OCI-LY7 (cell line): ENCODE measurements around the gene SUFU.

Source experiments
- EZH2phosphoT487 ChIP-seq: fragments of 200-600 bp; sonication (generic); IDR thresholded peaks from 2 replicates; pipeline ENCODE4 v1.6.1; 2018; ENCODE audit warnings: low read depth, borderline replicate concordance, mild to moderate bottlenecking, mixed run types, antibody characterized with exemption, low read length, moderate library complexity, mixed read lengths
- TF ChIP-seq, protein P1 (sequence below): fragments of 200-600 bp; sonication (generic); conservative IDR thresholded peaks from 2 replicates; pipeline ENCODE4 v1.5.1; 2014; ENCODE audit warnings: mild to moderate bottlenecking, antibody characterized with exemption, low read length, moderate library complexity, mixed read lengths

DNA sequence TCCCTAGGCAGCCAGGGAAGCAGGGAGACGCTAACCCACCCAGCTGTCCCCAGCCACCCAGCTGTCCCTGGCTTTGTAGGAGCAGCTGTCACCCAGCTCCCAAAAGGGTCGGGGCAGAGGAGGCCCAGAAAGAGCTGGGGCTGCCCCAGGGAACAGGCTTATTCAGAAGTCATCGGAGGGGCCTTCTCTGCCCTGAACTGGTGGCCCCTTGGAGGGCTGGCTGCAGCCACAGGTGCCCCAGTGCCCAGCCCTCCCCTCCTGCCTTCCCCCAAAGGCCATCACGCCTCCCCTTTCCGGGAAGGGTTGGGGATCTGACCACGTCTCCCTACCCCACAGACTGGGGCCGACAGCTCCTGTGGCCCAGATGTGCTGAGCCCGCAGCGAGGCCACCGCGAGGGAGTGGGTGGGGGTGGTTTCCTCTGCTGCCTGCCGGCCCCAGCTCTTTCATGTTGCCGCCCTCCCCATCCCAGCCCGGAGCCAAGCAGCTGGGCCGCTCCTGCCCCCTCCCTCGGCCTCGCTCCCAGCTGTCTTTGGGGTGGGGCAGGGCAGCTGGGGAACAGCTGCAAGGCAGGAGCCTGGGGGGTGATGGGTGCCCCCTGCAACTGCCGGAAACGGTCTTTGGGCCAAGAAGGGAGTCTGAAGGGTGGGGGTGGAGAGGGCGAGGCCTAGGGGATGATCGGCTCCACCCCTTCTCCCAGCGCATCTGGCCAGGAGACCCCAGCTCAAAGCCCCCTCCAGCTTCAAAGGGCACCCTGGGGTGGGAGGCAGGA, 157.3 kb downstream of the SUFU start:
- TF ChIP-seq, protein P1, sequence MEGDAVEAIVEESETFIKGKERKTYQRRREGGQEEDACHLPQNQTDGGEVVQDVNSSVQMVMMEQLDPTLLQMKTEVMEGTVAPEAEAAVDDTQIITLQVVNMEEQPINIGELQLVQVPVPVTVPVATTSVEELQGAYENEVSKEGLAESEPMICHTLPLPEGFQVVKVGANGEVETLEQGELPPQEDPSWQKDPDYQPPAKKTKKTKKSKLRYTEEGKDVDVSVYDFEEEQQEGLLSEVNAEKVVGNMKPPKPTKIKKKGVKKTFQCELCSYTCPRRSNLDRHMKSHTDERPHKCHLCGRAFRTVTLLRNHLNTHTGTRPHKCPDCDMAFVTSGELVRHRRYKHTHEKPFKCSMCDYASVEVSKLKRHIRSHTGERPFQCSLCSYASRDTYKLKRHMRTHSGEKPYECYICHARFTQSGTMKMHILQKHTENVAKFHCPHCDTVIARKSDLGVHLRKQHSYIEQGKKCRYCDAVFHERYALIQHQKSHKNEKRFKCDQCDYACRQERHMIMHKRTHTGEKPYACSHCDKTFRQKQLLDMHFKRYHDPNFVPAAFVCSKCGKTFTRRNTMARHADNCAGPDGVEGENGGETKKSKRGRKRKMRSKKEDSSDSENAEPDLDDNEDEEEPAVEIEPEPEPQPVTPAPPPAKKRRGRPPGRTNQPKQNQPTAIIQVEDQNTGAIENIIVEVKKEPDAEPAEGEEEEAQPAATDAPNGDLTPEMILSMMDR = no peak
- TF ChIP-seq EZH2phosphoT487 = no peak
